GM19025 (cell line): Measurements from ENCODE around the gene PCBP2.
"Not testable (repeated sequence)": the region's sequence is repeated elsewhere in the genome, so short reads cannot be mapped to it uniquely, and the experiment has no call there.

ENCODE experiments used
- ATAC-seq: cut with Tn5 transposase; IDR thresholded peaks from one replicate; pipeline ENCODE4 v1.9.1; 2021; ENCODE audit warnings: mild to moderate bottlenecking, low read depth, moderate library complexity; ENCODE audit not compliant: unreplicated experiment

Gene PCBP2

DNA sequence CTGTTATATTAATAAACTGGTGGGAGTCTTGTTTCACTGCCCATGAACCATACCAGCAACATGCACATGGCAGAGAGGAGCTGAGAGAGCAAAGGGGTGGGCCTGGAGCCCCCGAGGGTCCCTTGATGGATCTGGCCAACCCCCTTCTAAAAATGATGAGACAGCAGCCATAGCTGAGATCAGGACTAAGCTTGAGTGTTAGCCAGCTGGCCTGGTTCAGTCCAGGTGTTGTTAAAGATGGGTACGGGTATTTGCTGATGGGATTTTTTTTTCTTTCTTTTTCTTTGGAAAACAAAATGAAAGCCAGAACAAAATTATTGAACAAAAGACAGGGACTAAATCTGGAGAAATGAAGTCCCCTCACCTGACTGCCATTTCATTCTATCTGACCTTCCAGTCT, 16.0 kb downstream of the PCBP2 start:
- ATAC-seq: no peak

- no peak for ATAC-seq
These were observed 16.4 kb downstream of the PCBP2 start for GRCh38 chr12:53468282-53468681.

- no peak for ATAC-seq
These were observed 20.2 kb downstream of the PCBP2 start for GRCh38 chr12:53472056-53472582.

DNA sequence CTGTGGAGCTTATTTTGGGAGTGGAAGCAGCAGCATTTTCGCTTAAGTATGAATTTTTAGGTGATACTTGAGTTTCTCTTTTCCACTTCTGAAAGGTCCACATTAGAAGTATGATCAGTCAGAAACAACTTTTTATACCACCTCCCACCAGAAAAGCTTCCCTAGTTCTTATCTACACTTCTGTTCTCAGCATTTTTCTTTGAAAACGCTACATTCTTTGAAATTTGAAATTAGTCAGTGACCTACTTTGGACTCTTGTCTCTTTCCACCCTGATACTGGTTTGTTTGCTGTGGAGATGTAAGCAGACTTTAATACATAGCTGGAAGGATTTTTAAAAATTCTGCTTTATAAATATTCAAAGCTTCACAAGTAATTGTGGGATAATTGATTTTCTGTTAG, 22.2 kb downstream of the PCBP2 start:
- no peak for ATAC-seq

- no peak for ATAC-seq
These were observed 22.9 kb downstream of the PCBP2 start for GRCh38 chr12:53474819-53475218.

- no peak for ATAC-seq
These were observed 24.9 kb downstream of the PCBP2 start for GRCh38 chr12:53476769-53477209.

- no peak for ATAC-seq
These were observed 27.0 kb downstream of the PCBP2 start for GRCh38 chr12:53478865-53479264.

- no peak for ATAC-seq
These were observed 27.4 kb downstream of the PCBP2 start for GRCh38 chr12:53479331-53479730.

DNA sequence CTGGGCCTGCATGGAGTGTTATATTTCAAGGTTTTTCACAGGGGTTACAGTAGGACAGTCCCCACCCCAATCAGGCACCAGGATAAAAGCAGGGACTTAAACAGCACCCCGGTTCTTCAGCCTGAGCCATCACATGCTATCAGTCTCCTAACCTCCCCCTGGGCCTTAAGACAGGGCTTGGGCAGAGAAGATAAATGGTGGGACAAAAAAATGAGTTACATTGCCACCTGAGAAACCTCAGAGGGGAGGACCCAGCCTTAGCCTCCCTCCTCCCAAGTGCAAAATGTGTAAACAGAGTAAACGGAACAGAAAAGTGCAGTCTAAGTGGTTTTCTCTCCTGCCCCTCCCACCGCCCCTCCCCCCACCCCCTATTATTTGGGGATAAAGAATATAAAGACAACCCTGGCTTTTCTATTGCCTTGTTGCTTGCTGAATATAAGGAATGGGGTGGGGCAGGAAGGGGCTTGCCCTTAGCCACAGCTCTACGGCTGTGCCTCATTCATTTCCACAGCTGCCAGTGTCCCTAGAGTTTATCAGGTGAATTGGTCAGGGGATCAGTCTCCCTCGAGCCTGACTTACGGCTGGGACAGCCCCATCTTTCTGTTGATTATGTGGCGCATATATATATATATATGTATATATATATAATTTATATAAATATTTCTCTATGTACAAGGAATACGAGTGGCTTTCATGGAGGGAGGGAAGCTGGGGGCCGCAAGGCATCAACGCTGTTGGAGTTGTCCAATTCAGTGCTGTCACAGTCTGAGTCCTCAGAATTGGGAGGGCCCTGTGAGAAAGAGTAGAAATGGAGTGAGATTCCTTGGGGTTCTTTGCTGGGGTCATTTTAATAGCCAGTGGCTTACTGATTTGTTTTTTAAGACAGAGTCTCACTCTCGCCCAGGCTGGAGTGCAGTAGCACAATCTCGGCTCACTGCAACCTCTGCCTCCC, 28.9 kb downstream of the PCBP2 start:
- ATAC-seq: no peak

- not testable (repeated sequence) for ATAC-seq
These were observed 29.6 kb downstream of the PCBP2 start for GRCh38 chr12:53481458-53481857.

DNA sequence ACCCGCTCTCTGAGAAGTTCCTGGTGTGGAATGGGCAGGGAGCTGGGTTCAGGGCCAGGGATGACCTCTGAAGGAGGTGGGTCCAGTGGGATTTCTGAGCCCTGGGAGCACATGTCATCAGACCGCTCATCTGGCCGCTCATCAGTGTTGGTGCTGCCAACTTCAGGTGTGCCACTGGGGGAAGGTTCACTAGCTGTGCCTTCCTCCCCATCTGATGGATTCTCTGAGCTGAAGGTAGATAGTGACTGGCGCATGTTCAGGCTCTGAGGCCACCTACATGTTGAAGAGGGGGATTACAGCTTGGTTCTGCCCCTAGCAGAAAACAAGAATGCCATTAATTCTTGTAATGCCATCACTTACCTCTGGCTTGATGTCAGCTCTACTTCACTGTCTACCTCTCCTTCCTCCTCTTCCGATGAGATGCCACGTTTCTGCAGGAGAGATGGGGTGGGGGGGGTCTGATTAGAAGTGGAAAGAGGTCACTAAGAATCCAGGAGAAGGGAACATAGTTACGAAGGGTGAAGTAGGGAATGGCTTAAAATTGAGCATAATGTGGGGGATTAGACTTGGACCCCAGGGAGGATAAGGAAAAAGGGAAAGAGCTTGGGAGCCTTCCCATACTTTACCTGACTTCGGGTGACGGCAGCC, 30.2 kb downstream of the PCBP2 start:
- ATAC-seq: no peak

- ATAC-seq: no peak
These were observed 30.8 kb downstream of the PCBP2 start for GRCh38 chr12:53482626-53483168.

DNA sequence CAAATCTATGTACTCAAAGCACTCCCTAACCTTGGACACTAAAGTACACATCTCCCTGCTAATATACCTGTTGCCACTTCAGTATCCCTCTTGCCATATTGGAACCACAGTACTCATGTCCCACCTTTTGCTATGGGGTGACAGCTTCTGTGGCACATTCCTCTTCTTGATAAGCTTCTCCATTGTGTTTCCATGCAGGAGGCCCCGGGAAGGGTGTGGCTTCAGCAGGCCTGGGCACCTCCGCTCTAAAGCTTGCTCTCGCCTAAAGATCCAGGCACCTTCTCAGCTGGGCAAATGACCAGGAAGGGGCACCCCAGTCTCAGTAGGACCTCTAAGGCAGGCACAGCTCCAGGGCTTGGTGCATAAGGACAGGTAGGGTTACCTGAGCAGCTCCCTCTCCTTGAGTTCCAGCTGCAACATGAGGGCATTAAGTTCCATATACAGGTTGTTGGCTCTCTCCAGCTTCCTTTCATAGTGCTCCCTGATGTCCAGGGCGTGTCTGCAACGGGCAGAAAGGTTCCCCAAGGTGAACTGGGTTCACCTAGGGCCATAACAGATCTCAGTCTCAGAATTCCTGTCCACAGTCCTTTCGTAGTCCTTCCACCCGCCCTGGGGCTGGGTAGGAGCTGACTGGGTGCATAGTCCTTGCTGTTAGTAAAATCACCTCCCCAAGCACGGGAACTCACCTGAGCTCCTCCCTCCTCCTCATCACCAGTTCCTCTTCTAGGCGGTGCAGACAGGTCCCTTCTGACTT, 31.5 kb downstream of the PCBP2 start:
- ATAC-seq: no peak

GRCh38 chr12:53483979-53484377, 32.1 kb downstream of the PCBP2 start:
- no peak for ATAC-seq

- no peak for ATAC-seq
These were observed 33.0 kb downstream of the PCBP2 start for GRCh38 chr12:53484686-53485575.

- no peak for ATAC-seq
These were observed 34.2 kb downstream of the PCBP2 start for GRCh38 chr12:53485955-53486735.

DNA sequence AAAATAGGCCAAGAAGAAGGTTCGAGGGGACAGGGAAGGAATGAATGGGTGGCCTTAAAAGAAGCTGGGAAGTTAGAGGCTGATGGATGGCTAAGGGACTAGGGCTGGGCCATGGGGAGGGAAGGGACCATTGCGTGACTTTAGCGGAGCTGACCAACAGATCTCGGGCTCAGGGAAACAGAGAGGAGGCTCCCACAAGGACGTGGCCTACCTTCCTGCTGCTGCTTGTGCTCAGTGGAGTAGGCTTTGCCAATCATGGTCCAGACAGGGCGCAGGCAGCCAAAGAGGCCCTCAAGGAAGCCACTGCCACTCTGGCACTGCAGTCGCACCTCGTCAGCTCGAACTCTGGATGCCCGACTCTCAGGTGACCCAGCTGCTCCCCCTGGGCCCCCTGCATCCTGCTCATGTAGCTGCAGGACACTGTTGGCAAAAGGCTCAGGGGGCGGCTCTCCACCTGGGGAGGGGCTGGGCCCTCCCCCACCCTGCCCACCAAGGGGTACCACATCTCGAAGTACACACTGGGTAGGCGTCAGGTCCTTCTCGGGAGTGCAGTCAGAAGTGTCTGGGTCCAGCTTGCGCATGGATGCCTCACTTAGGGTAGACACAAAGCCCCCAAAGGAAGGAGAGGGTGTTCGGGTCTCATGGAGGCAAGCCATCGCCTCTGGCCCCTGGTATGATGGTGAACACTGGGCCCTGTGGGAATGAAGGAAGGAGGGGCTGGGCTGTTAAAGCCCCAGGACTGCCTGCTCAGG, 35.0 kb downstream of the PCBP2 start:
- no peak for ATAC-seq

DNA sequence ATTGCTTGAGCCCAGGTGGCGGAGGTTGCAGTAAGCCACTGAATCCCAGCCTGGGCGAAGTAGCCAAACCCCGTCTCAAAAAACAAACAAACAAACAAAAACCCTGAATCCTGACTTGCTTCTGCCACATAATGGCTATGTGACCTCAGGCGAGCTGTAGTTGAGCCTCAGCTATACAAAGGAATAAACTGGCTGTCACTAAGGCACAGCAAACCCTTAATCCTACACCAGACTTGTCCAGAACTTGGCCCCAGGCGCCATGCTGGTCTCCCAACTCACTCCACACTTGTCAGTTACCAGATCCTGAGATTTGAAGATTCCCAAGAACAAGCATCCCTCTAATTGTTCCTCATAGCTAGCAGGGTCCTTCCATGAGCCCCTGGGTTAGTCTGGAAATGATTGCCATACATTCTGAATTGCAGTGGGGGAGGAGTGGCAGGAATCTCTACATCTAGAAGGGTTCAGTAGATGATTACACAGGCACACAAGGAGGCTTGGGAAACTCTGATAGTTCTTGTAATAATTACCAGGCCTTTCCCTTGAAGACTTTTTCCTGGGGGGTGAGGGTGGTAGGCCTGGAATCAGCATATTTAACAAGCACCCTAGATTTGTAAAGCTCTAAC, 37.5 kb downstream of the PCBP2 start:
- ATAC-seq: no peak
